ENCODE measurements around the gene INSIG2.

The INSIG2 gene

DNA sequence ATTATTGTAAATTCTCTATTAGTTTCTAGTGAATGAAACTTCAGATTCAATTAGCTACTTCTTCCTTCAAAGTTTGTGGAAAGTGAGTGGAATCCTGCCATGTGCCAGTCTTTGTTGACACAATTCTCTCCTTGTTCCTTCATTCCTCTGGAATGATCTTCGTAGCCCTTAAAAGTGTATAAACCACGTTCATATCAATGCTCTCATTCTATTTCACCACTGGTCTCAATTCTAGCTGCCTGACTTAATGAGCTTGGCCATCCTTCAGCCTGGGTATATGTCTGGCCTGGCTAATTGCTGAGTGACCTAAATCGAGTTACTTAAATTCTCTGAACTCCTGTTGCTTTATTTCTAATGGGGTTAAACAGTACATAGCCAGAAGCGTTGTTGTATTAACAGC is 43.5 kb downstream of the INSIG2 start:
- DNase-seq = no peak

DNA sequence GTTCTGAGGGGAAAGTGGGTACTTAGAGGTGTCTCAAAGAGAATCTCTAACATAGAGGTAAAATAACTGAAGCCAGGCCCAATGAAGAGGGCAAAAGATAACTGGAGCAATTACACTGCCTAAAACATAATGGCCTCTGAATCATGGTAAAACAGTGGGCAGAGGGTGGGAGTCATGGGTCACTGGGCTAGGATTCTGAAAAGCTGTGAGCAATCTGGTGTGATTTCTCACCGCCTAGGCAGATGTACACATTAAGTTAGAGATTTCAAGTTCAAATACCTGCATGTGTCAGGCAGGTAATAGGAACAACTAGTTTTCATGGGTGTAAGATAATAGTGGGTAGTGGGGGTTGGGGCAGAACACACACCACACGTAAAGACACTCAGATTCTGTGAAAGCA is 45.6 kb downstream of the INSIG2 start:
- DNase-seq = no peak

DNA sequence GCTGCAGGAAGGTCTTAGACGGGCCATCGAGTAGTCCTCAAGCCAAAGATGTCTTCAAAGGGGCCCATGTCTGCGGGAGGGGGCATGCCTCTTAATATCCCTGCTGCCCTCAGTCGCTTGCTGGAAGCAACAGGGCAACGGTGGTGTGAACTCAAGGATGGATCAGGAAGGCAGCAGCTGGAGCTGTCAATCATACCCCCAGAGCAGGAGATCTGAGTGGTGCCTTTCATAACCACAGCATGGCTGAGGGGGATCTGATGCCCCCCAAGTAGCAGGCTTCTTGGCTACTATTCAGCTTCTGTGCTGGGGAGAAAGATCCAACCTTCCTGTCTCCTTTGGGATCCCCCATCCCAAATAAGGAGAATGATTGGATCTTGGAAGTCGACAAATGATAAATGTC is 46.4 kb downstream of the INSIG2 start:
- no peak for DNase-seq

DNA sequence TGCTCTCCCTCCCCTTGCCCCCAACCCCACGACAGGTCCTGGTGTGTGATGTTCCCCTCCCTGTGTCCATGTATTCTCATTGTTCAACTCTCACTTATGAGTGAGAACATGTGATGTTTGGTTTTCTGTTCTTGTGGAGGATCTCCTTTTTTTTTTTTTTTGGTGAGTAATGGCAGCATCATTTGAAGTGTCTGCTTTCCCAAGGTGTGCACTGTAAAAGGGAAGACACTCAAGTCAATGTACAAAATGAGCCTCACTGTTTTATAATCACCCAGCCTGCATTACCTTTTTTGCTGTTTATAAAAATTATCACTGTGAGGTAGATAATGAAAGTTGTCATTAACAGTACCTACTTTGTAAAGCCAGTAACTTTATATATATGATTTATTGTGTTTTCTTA is 56.9 kb downstream of the INSIG2 start:
- DNase-seq = no peak

DNA sequence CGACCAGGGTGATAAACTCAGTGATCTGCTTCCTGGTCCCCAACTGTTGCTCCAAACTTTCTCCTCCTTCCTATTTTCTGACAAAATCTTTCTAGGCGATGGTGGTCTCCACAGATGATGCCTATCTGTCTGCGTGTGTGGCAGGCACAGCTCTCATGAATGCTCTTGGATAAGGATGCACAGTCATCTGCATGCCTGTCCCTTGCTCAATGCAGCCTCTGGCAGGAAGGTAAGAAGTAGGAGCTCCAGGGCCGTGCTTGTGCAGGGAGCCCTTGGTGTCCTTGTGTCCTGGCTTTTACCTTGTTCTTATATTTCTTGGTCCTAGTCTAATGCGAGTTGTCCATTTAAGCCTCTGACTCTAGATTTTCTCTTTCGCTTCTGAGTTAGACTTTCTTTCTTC is 57.5 kb downstream of the INSIG2 start:
- DNase-seq = no peak

DNA sequence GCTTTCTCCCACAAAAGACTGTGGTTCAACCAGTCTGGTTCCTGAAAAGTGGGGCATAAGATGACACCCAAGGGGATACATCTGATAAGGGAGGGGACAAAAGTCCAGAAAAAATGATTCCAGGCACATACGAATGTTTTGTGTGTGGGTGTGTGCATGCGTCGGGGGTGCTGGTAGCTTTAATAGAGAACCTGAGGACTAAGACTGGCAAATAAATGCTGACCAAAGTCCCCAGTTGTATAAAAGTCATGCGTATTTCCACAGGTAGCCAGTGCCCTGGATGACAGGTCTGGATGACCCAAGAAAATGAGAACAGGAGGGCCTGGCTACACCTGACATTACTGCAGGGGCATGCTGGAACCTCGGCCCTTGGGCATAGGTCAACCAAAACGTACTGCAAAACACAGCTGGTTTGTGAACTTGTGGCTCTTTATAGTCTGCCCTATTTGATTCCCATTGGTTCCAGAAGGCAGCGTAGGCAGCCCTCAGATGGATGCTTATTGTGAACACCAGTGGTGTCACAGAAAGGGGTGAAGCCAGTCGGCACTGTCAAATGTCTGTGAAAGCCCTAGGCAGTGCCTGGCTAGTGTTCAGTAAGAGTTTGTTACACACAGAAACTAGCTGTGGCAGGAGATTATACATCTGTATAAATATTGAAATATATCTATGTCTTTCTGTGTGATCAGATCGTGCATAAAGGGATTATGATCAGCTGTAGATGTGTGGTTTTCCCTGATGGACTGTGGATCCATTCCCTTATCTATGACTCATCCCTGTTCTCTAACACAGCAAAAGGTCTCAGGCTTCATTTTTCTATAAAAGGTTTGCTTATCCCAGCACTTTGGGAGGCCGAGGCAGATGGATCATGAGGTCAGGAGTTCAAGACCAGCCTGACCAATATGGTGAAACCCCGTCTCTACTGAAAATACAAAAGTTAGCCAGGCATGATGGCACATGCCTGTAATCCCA is 58.3 kb downstream of the INSIG2 start:
- DNase-seq = no peak

DNA sequence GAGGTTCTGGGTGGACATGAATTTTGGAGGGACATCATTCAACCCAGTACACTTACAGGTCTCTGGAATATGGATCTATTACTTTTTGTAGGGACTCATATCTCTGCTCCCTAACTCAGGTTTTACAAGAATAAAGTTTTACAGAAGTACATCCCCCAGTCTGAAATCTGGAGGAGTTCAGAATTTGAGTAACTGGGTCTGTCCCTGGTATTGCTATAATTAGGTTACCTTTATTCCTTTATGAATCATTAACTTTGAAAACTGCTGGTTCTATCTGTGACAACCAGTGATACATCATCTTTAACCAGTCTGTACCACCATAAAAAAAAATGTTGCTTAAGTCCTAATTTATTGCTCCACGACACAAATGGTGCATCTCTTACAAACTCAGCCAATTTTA is 59.9 kb downstream of the INSIG2 start:
- no peak for DNase-seq

DNA sequence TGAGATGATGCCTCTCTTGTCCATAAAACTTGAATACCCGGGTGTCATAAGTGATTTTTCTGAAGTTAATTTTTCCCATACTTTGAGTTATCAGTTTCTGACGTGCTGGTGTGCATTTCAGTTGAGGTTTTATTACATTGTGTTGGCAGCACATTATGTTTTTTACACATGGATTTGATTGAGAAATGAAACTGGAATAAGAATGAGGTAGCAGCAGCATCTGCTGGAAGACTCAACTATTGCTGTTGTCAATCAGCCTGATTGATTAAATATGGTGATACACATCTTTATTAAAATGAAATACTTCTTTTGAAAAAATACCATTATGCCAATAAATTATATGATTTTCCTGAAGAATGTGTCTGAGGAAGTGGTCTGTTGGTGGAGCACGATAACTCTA is 60.5 kb downstream of the INSIG2 start:
- no peak for DNase-seq

DNA sequence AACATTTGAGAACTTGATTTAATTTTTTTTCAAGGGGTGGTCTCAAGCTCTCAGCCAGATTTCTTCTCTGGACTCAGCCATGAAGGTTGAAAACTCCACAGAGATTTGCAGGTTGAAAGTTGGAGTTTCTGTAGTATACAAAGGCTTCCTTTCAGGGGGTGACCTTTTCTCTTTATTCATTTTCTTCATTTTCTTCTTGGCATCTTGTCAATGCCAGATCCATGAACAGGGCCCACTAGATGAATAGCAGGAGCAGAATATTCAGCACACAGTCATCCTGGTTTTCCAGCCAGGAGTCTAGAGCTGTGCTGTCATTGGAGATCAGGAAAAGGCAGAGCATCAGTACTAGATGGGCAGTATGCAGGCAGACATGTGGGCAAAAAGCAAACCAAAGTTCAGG is 62.0 kb downstream of the INSIG2 start:
- DNase-seq = no peak

DNA sequence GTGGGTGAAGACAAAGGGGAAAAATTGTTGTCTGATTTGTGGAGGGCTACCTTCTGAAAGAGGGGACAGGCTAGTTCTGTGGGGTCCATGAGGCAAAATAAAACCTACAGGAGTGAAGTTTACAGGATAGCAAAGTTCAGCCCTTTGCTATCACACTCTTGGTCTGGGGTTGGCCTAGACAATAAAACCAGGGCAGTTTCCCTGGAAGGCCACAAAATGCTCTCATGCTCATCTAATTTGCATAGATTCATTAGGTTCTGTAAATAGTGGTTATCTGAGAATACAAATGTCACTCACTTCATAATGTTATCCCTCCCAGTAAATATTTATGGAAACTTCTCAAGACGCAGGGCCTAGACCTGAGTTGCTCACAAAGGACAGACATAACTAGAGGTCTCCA is 63.6 kb downstream of the INSIG2 start:
- no peak for DNase-seq

DNA sequence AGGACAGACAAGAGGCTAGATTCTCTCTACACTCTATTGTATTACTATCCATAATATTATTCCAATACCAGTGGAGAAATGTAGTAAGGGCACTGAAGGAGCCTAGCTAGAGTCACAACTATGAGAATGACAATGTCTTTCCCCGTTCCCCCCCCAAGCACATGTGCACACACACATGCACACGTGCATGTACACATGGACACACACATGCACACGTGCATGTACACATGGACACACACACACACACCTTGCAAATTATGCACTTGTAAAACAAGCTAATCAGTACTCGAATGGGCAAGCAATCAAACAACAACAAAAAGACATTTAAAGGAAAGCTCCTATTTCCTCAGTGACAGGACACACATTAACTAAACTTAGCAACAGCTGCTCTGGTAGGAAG is 65.2 kb downstream of the INSIG2 start:
- DNase-seq = no peak

DNA sequence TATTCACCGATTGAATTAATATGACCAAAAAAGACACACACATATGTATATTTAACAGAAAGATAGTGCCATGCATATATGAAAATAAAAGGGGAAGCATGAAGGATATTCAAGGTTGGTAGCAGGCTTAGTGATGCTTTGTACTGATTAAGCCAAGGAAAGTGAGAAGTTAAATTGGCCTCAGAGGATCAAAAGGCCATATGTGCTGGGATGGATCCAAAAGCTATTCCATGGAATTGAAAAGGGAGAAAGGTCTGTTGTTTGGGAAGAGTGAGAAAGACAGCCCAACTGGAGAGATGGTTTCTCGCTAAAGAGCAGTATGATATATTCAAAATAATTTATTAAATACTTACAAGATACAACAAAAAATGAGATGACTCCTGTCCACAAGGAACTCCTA is 65.9 kb downstream of the INSIG2 start:
- no peak for DNase-seq
